Measurements from ENCODE around the gene CRYBG1. TPM values are rescaled to one million over a fixed set of nuclear protein-coding genes. Genes with fewer than 3 reads are reported as not detected.

CRYBG1 gene
- total and polyA plus RNA-seq, 2 of the 4 experiments (the other 2 are of a cell fraction): 0.38 to 1.1 TPM

GRCh38 chr6:106477146-106477545 lies 116.6 kb downstream of the CRYBG1 start:
- no TSS peak for BruUV-seq (replicated peaks)
- H4K91ac ChIP-seq (ENCODE audit: insufficient read depth, low read depth, low read length): no peak overlapping the region
- peaks cover 5% of the 10 kb centered on the region for H3K9me1 ChIP-seq (ENCODE audit: insufficient read depth, low read length)
- TF ChIP-seq CTCF (conservative IDR thresholded peaks at IDR 0.05; ENCODE audit: low read depth, low read length): no peak
- no peak for TF ChIP-seq MAZ (IDR thresholded peaks at IDR 0.05; ENCODE audit: borderline replicate concordance, low read depth, low read length)
- no peak for TF ChIP-seq CEBPB (IDR thresholded peaks at IDR 0.05; ENCODE audit: low read depth, low read length)
- no peak for TF ChIP-seq FOS (IDR thresholded peaks at IDR 0.05; ENCODE audit: low read depth, low read length)
- no peak for TF ChIP-seq RFX5 (IDR thresholded peaks at IDR 0.05; ENCODE audit: low read depth, low read length)
- no peak for TF ChIP-seq USF2 (IDR thresholded peaks at IDR 0.05; ENCODE audit: low read depth, low read length)
- TF ChIP-seq NFE2L2 (IDR thresholded peaks at IDR 0.05; ENCODE audit: low read depth, low read length): no peak
- no peak for TF ChIP-seq RCOR1 (IDR thresholded peaks at IDR 0.05; ENCODE audit: insufficient replicate concordance, low read length)
- TF ChIP-seq BHLHE40 (IDR thresholded peaks at IDR 0.05; ENCODE audit: low read depth, low read length): no peak
- no peak overlapping the region for H3K4me3 ChIP-seq (ENCODE audit: insufficient read depth, low read depth, low read length)
- no peak overlapping the region for H2BK120ac ChIP-seq (ENCODE audit: low read depth, low read length)
- H3K9me3 ChIP-seq (ENCODE audit: control insufficient read depth, insufficient read depth, low read length): no peaks in the 10 kb centered on the region
- H2BK15ac ChIP-seq (ENCODE audit: low read depth, low read length): no peak overlapping the region
- no peak overlapping the region for H3K4me2 ChIP-seq (ENCODE audit: low read depth, low read length)
- intact Hi-C loops (cut with micrococcal nuclease): no loop called here
- no peak overlapping the region for H2BK20ac ChIP-seq (ENCODE audit: low read depth, low read length)
- H3K23ac ChIP-seq (ENCODE audit: low read depth, low read length): no peak overlapping the region
- peaks cover 4% of the 10 kb centered on the region; the same call in 1 of the 2 replicates for H3K4me1 ChIP-seq (ENCODE audit: control insufficient read depth, insufficient read depth, low read length)
- no peaks in the 10 kb centered on the region for H3K36me3 ChIP-seq (ENCODE audit: control insufficient read depth, insufficient read depth, low read length)
- no peak overlapping the region for H3K18ac ChIP-seq (ENCODE audit: low read depth, low read length)
- no peak overlapping the region for H4K8ac ChIP-seq (ENCODE audit: low read depth in 2 of 2, low read length in 2 of 2)
- WGBS, 2 experiments (ENCODE audit: extremely low coverage in 2 of 2, insufficient read length in 1 of 2): no CpG with 5 or more reads among the region's 3 CpGs
- no peak overlapping the region for H2BK5ac ChIP-seq (ENCODE audit: low read depth, low read length, poor library complexity, severe bottlenecking)
- H3K4ac ChIP-seq (ENCODE audit: low read depth, low read length): no peak overlapping the region
- H3K27ac ChIP-seq (ENCODE audit: insufficient read depth, low read length): no peak overlapping the region
- H2AK5ac ChIP-seq (ENCODE audit: low read depth, low read length): no peak overlapping the region
- ChIA-PET CTCF (no interaction called here), POLR2A (ENCODE audit: unreplicated experiment) (no interaction called here)
- H3K79me1 ChIP-seq (ENCODE audit: low read depth in 1 of 2, low read length in 2 of 2): no peaks in the 10 kb centered on the region
- H3K14ac ChIP-seq (replicated peaks; ENCODE audit: low read depth, low read length): no peak overlapping the region
- no peak overlapping the region for H4K5ac ChIP-seq (ENCODE audit: low read depth, low read length)
- in situ Hi-C loops (cut with MboI; ENCODE audit: low sequenced_read_pairs): no loop called here
- no peak for ATAC-seq (ENCODE audit: low read depth)
- no peak overlapping the region for H2AK9ac ChIP-seq (replicated peaks; ENCODE audit: low read depth, low read length, poor library complexity)
- H3K9ac ChIP-seq (ENCODE audit: low read depth, low read length): no peak overlapping the region
- DNase-seq: no peak
- H4K20me1 ChIP-seq (ENCODE audit: insufficient read depth, low read length): no peaks in the 10 kb centered on the region
- dilution Hi-C loops (cut with HindIII; ENCODE audit: low sequenced_read_pairs, unreplicated experiment): no loop called here
- H2AFZ ChIP-seq (replicated peaks; ENCODE audit: low read length, poor library complexity): no peak overlapping the region
- H3K56ac ChIP-seq (ENCODE audit: extremely low read depth, insufficient read depth, low read length): no peak overlapping the region
- peaks cover 7% of the 10 kb centered on the region for H3K27me3 ChIP-seq (ENCODE audit: control insufficient read depth, insufficient read depth, low read length)

Data from IMR-90 (cell line).